Neural cell (in vitro differentiated cells): ENCODE results near the gene KMT2D. TPM values are rescaled to one million over a fixed set of nuclear protein-coding genes. Genes with fewer than 3 reads are reported as not detected.

ENCODE experiments used
- H2AFZ ChIP-seq: fragments of 200-600, 300-800 bp; sonication (generic), shearing (Covaris generic); 2 replicates; pipeline ENCODE4 v1.6.0; 2014; ENCODE audit warnings: low read depth, mild to moderate bottlenecking, antibody characterized with exemption, low read length, moderate library complexity
- H3F3A ChIP-seq: fragments of 200-600 bp; shearing (Covaris generic); 2 replicates; pipeline ENCODE4 v1.6.1; 2016; ENCODE audit warnings: mild to moderate bottlenecking, moderate library complexity, mixed read lengths, antibody characterized with exemption, low read length; ENCODE audit not compliant: insufficient read depth, poor library complexity, severe bottlenecking
- H3K27ac ChIP-seq: fragments of 200-600, 300-800 bp; sonication (generic), shearing (Covaris generic); 2 replicates; pipeline ENCODE4 v1.5.1; 2014; ENCODE audit warnings: mild to moderate bottlenecking, low read length, moderate library complexity
- H3K27me3 ChIP-seq: fragments of 300-800, 200-600 bp; sonication (generic), shearing (Covaris generic); 2 replicates; pipeline ENCODE4 v1.6.0; 2014; ENCODE audit warnings: mild to moderate bottlenecking, low read depth, low read length, moderate library complexity; ENCODE audit not compliant: insufficient read depth
- H3K36me3 ChIP-seq: fragments of 300-800, 200-600 bp; sonication (generic), shearing (Covaris generic); 2 replicates; pipeline ENCODE4 v1.5.1; 2014; ENCODE audit warnings: mild to moderate bottlenecking, antibody characterized with exemption, low read length, moderate library complexity; ENCODE audit not compliant: insufficient read depth
- H3K4me2 ChIP-seq: fragments of 300-800, 200-600 bp; sonication (generic), shearing (Covaris generic); 2 replicates; pipeline ENCODE4 v1.6.0; 2014; ENCODE audit warnings: mild to moderate bottlenecking, low read length
- H3K4me3 ChIP-seq: fragments of 300-800, 200-600 bp; sonication (generic), shearing (Covaris generic); 2 replicates; pipeline ENCODE4 v1.5.1; 2014; ENCODE audit warnings: mild to moderate bottlenecking, low read length, moderate library complexity
- H3K79me2 ChIP-seq: fragments of 200-600 bp; shearing (Covaris generic); replicated peaks from 2 replicates; pipeline ENCODE4 v1.6.0; 2014; ENCODE audit warnings: mild to moderate bottlenecking, low read length, moderate library complexity; ENCODE audit not compliant: insufficient read depth
- H3K9ac ChIP-seq: fragments of 300-800, 200-600 bp; sonication (generic), shearing (Covaris generic); 2 replicates; pipeline ENCODE4 v1.6.1; 2016; ENCODE audit warnings: mild to moderate bottlenecking, low read length, mixed read lengths
- H3K9me2 ChIP-seq: fragments of 200-600 bp; shearing (Covaris generic); 2 replicates; pipeline ENCODE4 v1.6.1; 2016; ENCODE audit warnings: mild to moderate bottlenecking, low read length, mixed read lengths; ENCODE audit not compliant: insufficient read depth
- H3K9me3 ChIP-seq: fragments of 200-600, 300-800 bp; sonication (generic), shearing (Covaris generic); 2 replicates; pipeline ENCODE4 v1.6.1; 2016; ENCODE audit warnings: mild to moderate bottlenecking, mixed run types, low read length, moderate library complexity, mixed read lengths
- H4K20me1 ChIP-seq: fragments of 200-600 bp; shearing (Covaris generic); 2 replicates; pipeline ENCODE4 v1.6.1; 2016; ENCODE audit warnings: mild to moderate bottlenecking, mixed run types; ENCODE audit not compliant: insufficient read depth
- EP300 ChIP-seq: fragments of 450-650 bp; conservative IDR thresholded peaks from 2 replicates; pipeline ENCODE4 v1.6.1; 2014; ENCODE audit warnings: antibody characterized with exemption, mild to moderate bottlenecking, moderate library complexity; ENCODE audit not compliant: poor library complexity, severe bottlenecking
- EZH2 ChIP-seq: fragments of 200-600, 300-800 bp; shearing (Covaris generic), sonication (generic); IDR thresholded peaks from 2 replicates; pipeline ENCODE4 v1.6.1; 2014; ENCODE audit warnings: antibody characterized with exemption, low read length, borderline replicate concordance, mild to moderate bottlenecking; ENCODE audit not compliant: insufficient read depth, poor library complexity, severe bottlenecking
- MXI1 ChIP-seq: fragments of 450-650 bp; conservative IDR thresholded peaks from 2 replicates; pipeline ENCODE4 v1.6.1; 2014; ENCODE audit warnings: antibody characterized with exemption, mild to moderate bottlenecking; ENCODE audit not compliant: poor library complexity, severe bottlenecking
- POLR2AphosphoS5 ChIP-seq: IDR thresholded peaks from 2 replicates; pipeline ENCODE4 v1.6.1; 2012
- RAD21 ChIP-seq: fragments of 450-650 bp; conservative IDR thresholded peaks from 2 replicates; pipeline ENCODE4 v1.6.1; 2014; ENCODE audit warnings: antibody characterized with exemption, mild to moderate bottlenecking, moderate library complexity
- SMC3 ChIP-seq: fragments of 450-650 bp; conservative IDR thresholded peaks from 2 replicates; pipeline ENCODE4 v1.6.1; 2014; ENCODE audit warnings: antibody characterized with exemption, mild to moderate bottlenecking, moderate library complexity; ENCODE audit not compliant: poor library complexity
- TAF1 ChIP-seq: IDR thresholded peaks from 2 replicates; pipeline ENCODE4 v1.6.1; 2012; ENCODE audit warnings: low read depth
- polyA plus RNA-seq: library from polyadenylated mRNA; depleted of rRNA; stranded (reverse); fragments of >200 nt; gene quantifications from 2 replicates; pipeline ENCODE4 v1.2.3, GENCODE V29; 2014
- TF ChIP-seq, protein P1 (sequence below): IDR thresholded peaks from 2 replicates; pipeline ENCODE4 v1.6.1; 2012; ENCODE audit warnings: borderline replicate concordance
- TF ChIP-seq, protein P2 (sequence below): fragments of 450-650 bp; IDR thresholded peaks from 2 replicates; pipeline ENCODE4 v1.5.1; 2014; ENCODE audit warnings: antibody characterized with exemption, mild to moderate bottlenecking, moderate library complexity; ENCODE audit not compliant: poor library complexity, severe bottlenecking

Gene KMT2D
- polyA plus RNA-seq, 1 donor from 2014 or later = 15.8 TPM

DNA sequence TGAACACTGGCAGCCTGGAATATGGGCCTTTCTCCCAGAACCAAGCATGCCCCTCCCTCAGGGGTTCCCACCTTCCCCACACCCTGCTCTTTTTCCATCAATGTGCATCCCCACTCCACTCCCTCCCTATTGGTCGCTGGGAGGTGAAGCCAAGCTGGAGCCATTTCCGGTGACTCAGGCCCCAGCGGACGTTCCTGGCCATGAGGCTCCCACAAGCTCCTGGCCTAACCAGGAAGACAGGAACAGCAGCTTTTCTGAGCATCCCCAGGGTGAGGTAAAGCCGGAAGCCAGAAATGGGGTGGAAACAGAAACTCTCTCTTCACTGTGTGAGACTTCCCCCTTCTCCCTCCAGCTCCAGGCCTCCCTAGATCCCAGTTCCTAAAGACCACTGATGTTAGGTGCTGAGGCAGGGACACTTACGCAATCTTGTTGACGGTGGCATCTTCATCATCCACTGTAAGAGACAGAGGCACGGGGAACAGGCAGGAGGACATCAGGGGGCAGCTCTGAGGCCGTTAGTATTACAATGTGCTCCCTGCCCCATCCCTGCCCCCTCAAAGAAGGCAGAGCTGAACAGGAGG, 45.0 kb upstream of the KMT2D start:
- Histone ChIP-seq H3K9ac (no peak overlapping the region), H3K27me3 (no peaks in the 10 kb centered on the region), H3K27ac (no peak overlapping the region), H3K4me2 (no peak overlapping the region), H4K20me1 (peaks cover 44% of the 10 kb centered on the region), H3K79me2 (peaks cover 55% of the 10 kb centered on the region), H3K36me3 (peaks cover 24% of the 10 kb centered on the region), H3K9me2 (no peaks in the 10 kb centered on the region), H2AFZ (no peak overlapping the region), H3K9me3 (no peaks in the 10 kb centered on the region), H3K4me3 (no peak overlapping the region), H3F3A (no peaks in the 10 kb centered on the region)
- no peak for TF ChIP-seq POLR2AphosphoS5
- no peak for TF ChIP-seq EP300
- no peak for TF ChIP-seq EZH2
- TF ChIP-seq, protein P1, sequence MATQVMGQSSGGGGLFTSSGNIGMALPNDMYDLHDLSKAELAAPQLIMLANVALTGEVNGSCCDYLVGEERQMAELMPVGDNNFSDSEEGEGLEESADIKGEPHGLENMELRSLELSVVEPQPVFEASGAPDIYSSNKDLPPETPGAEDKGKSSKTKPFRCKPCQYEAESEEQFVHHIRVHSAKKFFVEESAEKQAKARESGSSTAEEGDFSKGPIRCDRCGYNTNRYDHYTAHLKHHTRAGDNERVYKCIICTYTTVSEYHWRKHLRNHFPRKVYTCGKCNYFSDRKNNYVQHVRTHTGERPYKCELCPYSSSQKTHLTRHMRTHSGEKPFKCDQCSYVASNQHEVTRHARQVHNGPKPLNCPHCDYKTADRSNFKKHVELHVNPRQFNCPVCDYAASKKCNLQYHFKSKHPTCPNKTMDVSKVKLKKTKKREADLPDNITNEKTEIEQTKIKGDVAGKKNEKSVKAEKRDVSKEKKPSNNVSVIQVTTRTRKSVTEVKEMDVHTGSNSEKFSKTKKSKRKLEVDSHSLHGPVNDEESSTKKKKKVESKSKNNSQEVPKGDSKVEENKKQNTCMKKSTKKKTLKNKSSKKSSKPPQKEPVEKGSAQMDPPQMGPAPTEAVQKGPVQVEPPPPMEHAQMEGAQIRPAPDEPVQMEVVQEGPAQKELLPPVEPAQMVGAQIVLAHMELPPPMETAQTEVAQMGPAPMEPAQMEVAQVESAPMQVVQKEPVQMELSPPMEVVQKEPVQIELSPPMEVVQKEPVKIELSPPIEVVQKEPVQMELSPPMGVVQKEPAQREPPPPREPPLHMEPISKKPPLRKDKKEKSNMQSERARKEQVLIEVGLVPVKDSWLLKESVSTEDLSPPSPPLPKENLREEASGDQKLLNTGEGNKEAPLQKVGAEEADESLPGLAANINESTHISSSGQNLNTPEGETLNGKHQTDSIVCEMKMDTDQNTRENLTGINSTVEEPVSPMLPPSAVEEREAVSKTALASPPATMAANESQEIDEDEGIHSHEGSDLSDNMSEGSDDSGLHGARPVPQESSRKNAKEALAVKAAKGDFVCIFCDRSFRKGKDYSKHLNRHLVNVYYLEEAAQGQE = no peak
- no peak for TF ChIP-seq RAD21
- TF ChIP-seq, protein P2, sequence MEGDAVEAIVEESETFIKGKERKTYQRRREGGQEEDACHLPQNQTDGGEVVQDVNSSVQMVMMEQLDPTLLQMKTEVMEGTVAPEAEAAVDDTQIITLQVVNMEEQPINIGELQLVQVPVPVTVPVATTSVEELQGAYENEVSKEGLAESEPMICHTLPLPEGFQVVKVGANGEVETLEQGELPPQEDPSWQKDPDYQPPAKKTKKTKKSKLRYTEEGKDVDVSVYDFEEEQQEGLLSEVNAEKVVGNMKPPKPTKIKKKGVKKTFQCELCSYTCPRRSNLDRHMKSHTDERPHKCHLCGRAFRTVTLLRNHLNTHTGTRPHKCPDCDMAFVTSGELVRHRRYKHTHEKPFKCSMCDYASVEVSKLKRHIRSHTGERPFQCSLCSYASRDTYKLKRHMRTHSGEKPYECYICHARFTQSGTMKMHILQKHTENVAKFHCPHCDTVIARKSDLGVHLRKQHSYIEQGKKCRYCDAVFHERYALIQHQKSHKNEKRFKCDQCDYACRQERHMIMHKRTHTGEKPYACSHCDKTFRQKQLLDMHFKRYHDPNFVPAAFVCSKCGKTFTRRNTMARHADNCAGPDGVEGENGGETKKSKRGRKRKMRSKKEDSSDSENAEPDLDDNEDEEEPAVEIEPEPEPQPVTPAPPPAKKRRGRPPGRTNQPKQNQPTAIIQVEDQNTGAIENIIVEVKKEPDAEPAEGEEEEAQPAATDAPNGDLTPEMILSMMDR = no peak
- TF ChIP-seq SMC3 = no peak
- TF ChIP-seq TAF1 = no peak
- no peak for TF ChIP-seq MXI1

DNA sequence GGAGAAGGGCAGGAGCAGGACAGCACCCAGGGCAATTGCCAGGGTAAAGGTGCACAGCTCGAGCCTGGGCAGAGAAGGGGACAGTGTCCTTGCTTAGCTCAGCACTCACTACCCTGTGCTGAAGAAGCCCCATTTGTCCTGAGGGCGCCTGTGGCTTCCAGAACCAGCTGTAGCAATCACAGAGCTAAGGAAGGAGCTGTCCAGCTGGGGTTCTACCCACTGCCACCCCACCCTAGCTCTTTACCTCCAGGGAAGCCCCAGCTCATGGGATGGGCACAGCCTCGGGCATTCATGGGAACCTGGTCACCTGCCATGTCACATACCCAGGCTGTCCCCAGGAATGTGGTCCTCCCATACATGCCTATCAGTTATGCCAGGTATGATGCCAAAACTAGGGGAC, 44.2 kb upstream of the KMT2D start:
- Histone ChIP-seq H3F3A (no peaks in the 10 kb centered on the region), H3K27me3 (no peaks in the 10 kb centered on the region), H3K9me3 (no peaks in the 10 kb centered on the region), H2AFZ (no peak overlapping the region), H3K4me3 (no peak overlapping the region), H3K4me2 (no peak overlapping the region), H3K27ac (no peak overlapping the region), H3K9me2 (no peaks in the 10 kb centered on the region), H4K20me1 (peaks cover 44% of the 10 kb centered on the region), H3K9ac (no peak overlapping the region), H3K79me2 (peaks cover 48% of the 10 kb centered on the region), H3K36me3 (peaks cover 24% of the 10 kb centered on the region)
- no peak for TF ChIP-seq TAF1
- TF ChIP-seq EZH2 = no peak
- TF ChIP-seq MXI1 = no peak
- TF ChIP-seq EP300 = no peak
- TF ChIP-seq, protein P2 = no peak
